Activated CD8-positive, alpha-beta memory T cell treated with anti-CD3 and anti-CD28 coated beads, Interleukin-2, amount 50 U/mL, for 4 hours (primary cell): ENCODE results near the gene ITPKC.
A peak's percentile ranks its signal among the peaks of the same experiment; 100 is the strongest.
"Not testable (repeated sequence)": the region's sequence is repeated elsewhere in the genome, so short reads cannot be mapped to it uniquely, and the experiment has no call there.

Experiments used
- DNase-seq: peaks from one replicate; pipeline ENCODE4 v3.0.0-alpha.2; 2020

ITPKC gene

DNA sequence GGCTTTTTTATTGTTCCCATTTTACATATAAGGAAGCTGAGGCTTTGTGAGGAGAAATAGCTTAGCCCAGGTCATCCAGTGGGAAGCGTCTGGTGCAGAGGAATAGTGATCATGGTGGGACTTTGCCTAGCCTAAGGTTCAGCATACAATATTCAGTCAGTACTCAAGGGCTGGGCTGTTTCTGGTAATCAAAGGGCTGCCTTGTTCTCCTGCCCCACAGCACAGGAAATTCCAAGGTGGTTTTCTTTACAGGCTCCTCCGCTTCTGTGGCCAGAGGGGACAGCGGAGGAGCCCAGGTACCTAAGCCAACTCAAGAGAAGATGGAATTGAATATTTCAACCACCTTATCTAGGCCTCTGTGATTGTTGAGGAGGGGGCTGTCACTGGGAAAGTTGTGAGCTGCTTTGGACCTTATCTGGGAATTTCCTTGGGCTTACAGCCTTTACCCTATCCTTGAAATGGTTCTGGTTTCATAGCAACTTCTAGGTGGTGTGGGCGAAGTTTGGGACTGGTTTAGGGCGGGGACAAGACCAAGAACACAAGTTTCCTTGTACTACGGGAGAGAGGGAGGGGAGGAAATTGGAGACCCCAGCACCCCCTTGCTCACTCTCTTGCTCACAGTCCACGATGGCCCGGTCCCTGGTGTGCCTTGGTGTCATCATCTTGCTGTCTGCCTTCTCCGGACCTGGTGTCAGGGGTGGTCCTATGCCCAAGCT lies 58.2 kb downstream of the ITPKC start, which contains the start of gene MIA:
TSS of gene MIA (plus strand) at position 606 of the 716 bp plus-strand sequence. CDS start at position 628, 22 bp downstream.
- no peak for DNase-seq

DNA sequence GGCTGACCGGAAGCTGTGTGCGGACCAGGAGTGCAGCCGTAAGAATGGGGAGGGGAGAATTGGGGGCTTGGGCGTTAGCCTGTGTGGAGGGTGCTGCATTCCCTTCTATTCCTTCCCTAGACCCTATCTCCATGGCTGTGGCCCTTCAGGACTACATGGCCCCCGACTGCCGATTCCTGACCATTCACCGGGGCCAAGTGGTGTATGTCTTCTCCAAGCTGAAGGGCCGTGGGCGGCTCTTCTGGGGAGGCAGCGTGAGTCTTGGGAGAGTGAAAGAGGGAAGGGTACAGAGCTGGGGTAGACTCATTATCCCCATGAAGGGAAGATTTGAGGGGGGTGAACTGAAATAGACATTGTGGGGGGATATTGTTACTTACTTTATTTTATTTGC lies 58.7 kb downstream of the ITPKC start:
- DNase-seq: no peak

DNA sequence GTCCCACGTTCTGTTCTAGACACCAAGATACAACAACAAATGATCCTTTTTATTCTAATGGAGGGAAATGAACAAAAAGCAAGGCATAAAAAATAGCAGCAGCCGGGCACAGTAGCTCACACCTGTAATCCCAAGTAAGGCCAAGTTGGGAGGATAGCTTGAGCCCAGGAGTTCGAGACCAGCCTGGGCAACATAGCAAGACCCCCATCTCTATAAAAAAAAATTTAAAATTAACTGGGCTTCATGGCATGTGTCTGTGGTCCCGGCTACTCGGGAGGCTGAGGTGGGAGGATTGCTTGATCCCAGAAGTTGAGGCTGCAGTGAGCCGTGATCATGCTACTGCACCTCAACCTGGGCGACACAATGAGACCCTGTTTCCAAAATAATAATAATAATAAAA lies 59.5 kb downstream of the ITPKC start:
- DNase-seq: no peak

DNA sequence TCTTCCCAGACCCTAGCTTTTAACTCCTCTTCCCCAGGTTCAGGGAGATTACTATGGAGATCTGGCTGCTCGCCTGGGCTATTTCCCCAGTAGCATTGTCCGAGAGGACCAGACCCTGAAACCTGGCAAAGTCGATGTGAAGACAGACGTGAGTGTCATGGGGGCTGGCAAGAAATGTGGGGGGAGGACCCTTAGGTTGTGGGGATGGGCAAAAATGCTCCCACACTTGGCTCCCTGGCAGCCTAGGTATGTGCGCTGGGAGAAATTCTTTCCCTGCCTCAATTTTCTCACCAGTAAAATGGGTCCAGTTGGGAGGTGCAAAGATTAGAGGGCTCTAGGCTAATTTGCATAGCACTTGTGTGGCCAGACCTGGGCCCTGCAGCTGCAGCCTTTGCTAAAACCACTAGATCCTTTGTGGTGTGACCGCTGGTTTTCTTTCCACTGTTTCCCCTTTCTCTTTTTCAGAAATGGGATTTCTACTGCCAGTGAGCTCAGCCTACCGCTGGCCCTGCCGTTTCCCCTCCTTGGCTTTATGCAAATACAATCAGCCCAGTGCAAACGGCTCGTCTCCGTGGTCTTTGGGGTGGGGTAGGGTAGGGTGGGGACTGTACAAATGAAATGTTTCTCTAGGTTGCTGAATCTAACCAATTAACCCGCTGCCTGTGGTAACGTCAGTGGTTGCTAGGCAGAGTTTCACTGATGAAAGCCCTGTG lies 60.2 kb downstream of the ITPKC start:
- DNase-seq: peak; percentile 87

DNA sequence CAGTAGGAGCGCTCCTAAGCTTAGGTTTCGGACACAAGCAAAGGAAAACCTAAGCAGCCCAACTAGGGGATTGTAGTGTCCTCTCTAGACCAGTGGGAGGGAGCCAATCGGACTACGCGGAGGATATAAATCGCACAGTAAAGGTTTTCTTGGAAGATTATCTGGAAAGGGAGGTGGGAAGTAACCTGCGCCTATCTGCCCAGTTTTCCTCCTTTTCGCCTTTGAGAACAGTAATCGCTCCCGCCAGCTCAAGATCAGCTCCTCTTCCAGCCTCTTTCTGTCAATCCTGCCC lies 60.7 kb downstream of the ITPKC start:
- DNase-seq: no peak

DNA sequence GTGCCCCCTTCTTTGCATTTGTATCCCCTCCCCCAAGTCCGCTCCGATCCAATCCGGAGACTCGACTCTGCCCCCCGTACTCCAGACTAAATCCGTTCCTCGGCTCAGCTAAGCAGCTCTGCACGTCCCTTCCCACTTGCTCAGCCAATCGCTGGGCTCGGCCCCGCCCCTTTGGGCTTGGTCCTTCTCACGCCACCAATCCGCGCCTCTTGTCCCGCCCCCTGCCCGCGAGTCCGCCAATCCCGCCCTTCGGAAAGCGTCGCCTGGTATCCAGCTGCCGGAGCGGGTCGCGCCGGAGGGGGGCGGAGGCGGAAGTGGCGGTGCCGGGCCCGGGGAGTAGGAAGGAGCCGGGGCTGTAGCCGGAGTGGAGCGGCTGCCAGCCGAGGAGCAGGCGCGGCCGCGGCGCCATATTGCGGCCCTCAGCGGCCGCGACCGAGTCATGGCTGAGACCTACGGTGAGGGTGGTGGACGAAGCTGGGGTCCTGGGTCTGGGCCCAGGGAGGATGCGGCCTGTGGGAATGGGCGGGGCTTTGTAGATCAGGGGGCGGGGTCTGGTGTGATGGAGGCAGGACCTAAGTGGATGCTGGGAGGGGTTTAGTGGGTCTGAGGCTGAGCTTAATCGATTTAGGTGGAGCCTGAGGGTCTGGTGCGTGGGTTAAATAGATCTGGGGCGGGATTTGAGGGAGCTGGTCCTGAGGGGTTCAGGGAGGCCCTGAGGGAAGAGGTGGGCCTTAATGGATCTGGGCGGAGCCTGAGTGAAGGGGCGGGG lies 61.2 kb downstream of the ITPKC start, which contains the start of gene RAB4B:
TSS of gene RAB4B (plus strand) at position 311 of the 769 bp plus-strand sequence. CDS start at position 440, 129 bp downstream.
- DNase-seq: peak; percentile 100

DNA sequence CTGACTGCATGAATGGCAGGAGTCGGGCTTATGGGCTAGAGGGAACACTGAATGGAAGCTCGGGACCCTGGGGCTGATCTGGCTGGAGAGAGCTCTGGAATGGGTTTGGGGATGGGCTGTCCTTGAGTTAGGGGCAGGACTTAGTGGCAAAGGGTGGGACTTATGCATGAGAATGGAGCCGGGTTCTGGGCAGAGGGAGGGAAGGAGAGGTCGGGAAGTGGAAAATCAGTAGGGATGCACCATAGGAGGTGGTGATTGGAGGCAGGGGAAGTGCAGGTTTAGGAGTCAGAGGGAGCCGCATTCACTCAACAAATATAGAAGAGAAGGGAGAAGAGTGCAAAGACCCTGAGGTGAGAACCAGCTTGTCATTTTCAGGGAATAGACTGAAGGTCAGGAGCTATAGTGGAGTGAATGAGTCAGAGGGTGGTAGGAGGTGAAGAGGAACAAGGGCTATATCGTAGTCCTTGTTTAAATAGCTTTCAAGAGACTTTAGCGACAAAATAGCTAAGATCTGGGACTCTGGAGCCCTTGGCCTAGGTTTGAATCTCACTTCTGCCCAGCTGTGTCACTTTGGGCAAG lies 61.9 kb downstream of the ITPKC start:
- no peak for DNase-seq

DNA sequence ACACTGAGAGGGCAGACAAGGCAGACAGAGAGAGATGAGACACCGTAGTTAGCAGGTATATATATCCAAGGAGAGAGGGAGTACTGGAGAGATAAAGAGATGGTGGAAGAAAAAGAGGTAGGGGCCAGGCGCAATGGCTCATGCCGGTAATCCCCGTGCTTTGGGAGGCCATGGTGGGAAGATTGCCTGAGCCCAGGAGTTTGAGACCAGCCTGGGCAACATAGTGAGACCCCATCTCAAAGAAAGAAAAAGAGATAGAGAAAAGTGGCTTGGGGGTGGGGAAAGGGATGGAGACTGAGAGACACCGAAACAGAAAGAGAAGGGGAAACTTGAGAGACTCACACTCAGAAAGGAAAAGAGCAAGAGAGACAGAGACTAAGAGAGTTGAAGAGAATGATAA lies 63.7 kb downstream of the ITPKC start:
- DNase-seq: no peak

DNA sequence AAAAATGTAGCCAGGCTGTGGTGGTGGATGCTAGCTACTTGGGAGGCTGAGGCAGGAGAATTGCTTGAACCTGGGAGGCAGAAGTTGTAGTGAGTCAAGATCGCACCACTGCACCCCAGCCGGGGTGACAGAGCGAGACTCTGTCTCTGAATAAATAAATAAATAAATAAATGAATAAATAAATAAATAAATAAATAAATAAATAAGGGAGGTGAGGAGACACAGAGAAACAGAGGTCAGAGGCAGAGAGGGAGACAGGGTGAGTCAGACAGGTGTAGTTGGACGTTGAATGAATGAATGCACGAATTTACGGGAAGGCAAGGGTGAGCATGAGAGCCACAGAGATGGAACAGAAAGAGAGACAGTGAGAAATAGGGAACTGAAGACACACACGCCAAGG lies 64.2 kb downstream of the ITPKC start:
- no peak for DNase-seq

DNA sequence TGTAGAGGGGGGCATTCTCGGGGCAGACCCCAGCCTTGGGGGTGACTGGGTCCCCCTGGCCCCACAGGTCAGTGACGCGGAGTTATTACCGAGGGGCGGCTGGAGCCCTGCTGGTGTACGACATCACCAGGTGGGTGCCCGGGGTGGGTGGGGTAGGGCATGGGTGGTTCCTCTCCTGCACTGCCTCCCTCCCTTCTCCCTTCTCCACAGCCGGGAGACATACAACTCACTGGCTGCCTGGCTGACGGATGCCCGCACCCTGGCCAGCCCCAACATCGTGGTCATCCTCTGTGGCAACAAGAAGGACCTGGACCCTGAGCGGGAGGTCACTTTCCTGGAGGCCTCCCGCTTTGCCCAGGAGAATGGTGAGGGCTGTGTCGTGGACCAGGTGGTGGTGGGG lies 66.8 kb downstream of the ITPKC start:
- DNase-seq: no peak

DNA sequence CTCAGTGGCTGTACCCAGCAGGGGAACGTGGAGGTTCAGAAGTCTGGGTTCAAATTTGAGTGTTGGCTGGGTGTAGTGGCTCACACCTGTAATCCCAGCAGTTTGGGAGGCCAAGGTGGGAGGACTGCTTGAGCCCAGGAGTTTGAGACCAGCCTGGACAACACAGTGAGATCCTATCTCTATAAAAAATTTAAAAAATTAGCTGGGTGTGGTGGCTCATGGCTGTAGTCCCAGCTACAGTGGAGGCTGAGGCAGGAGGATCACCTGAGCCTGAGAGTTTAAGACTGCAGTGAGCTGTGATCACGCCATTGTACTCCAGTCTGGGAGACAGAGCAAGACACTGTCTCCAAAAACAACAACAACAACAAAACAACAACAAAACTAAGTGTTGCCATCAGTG lies 67.2 kb downstream of the ITPKC start:
- DNase-seq: not testable (repeated sequence)

DNA sequence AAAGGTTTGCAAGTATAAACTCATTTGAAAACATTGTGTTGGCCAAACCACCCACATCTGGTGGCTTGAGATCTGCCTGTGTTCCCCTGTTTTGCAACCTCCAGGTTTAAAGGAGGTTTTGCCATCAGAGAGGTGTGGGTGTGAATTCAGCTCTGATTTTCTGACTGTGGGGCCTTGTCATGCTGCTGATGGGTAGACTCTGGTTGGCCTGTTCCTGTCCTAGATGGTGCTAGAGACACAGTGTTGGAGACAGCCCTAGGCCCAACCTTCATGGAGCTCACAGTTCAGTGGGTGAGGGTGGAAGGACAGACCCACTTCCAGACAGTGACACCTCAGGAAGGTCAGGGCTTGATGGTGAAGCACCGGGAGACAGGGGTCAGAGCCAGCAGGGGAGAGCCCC lies 68.6 kb downstream of the ITPKC start:
- no peak for DNase-seq

DNA sequence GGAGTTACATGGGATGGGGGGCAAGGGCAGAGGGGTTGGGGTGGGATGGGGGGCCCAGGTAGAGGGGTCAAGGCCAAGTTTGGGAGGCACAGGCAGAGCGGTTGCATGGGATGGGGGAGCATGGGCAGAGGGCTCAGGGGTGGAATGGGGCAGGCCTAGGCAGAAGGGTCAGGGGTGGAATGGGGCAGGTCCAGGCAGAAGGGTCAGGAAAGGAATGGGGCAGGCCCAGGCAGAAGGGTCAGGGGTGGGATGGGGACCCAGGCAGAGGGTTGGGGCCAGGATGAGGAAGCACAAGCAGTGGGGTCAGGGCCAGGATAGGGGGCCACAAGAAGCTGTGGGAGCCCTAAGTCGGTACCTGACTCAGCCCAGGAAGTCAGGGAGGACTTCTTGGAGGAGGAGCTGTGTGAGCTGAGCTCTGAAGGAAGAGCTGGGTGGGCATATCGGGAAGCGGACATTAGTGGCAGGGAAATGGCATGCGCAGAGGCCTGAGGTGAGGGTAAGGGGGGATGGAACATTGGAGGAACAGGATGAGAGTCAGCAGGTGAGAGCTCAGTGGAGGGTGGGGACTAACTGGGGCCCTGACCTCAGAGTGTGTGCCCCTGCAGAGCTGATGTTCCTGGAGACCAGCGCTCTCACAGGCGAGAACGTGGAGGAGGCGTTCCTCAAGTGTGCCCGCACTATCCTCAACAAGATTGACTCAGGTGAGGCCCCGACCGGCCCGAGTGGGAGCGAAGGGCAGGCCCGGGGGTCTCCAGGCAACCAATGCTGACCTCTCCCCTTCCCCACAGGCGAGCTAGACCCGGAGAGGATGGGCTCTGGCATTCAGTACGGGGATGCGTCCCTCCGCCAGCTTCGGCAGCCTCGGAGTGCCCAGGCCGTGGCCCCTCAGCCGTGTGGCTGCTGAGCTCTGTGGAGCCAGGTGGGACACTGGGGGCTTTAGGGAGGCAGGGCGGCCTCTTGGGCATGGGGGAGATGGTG lies 69.4 kb downstream of the ITPKC start:
- no peak for DNase-seq
